Measurements from ENCODE around the gene PLOD3.

Gene PLOD3

GRCh38 chr7:101161692-101162471, 55.5 kb downstream of the PLOD3 start:
- H3K4me3 ChIP-seq (ENCODE audit: low read depth, low read length): peak overlapping the region; percentile 38
- TF ChIP-seq POLR2A (IDR thresholded peaks at IDR 0.05; ENCODE audit: extremely low read depth, insufficient read length) (no peak), CTCF (IDR thresholded peaks at IDR 0.05; ENCODE audit: low read depth, low read length) (no peak), MAX (IDR thresholded peaks at IDR 0.05; ENCODE audit: low read depth, low read length) (no peak), MYC (IDR thresholded peaks at IDR 0.05; ENCODE audit: low read depth, low read length) (no peak)
- DNase-seq (ENCODE audit: low read depth): no peak

GRCh38 chr7:101160910-101161309, 56.5 kb downstream of the PLOD3 start:
- DNase-seq (ENCODE audit: low read depth): no peak
- H3K4me3 ChIP-seq (ENCODE audit: low read depth, low read length): no peak overlapping the region
- no peak for TF ChIP-seq CTCF (IDR thresholded peaks at IDR 0.05; ENCODE audit: low read depth, low read length)
- TF ChIP-seq POLR2A (IDR thresholded peaks at IDR 0.05; ENCODE audit: extremely low read depth, insufficient read length): no peak
- TF ChIP-seq MAX (IDR thresholded peaks at IDR 0.05; ENCODE audit: low read depth, low read length): no peak
- no peak for TF ChIP-seq MYC (IDR thresholded peaks at IDR 0.05; ENCODE audit: low read depth, low read length)

- peak; percentile 52 for DNase-seq (ENCODE audit: low read depth)
- H3K4me3 ChIP-seq (ENCODE audit: low read depth, low read length): no peak overlapping the region
- no peak for TF ChIP-seq MYC (IDR thresholded peaks at IDR 0.05; ENCODE audit: low read depth, low read length)
- TF ChIP-seq CTCF (IDR thresholded peaks at IDR 0.05; ENCODE audit: low read depth, low read length): no peak
- TF ChIP-seq MAX (IDR thresholded peaks at IDR 0.05; ENCODE audit: low read depth, low read length): no peak
- no peak for TF ChIP-seq POLR2A (IDR thresholded peaks at IDR 0.05; ENCODE audit: extremely low read depth, insufficient read length)
Measured at GRCh38 chr7:101159696-101160674, 57.4 kb downstream of the PLOD3 start.

- H3K4me3 ChIP-seq (ENCODE audit: low read depth, low read length): no peak overlapping the region
- DNase-seq (ENCODE audit: low read depth): no peak
- TF ChIP-seq MYC (IDR thresholded peaks at IDR 0.05; ENCODE audit: low read depth, low read length): no peak
- no peak for TF ChIP-seq MAX (IDR thresholded peaks at IDR 0.05; ENCODE audit: low read depth, low read length)
- no peak for TF ChIP-seq CTCF (IDR thresholded peaks at IDR 0.05; ENCODE audit: low read depth, low read length)
- TF ChIP-seq POLR2A (IDR thresholded peaks at IDR 0.05; ENCODE audit: extremely low read depth, insufficient read length): no peak
Measured at GRCh38 chr7:101156866-101157589, 60.4 kb downstream of the PLOD3 start.

- peak; percentile 28 for TF ChIP-seq CTCF (IDR thresholded peaks at IDR 0.05; ENCODE audit: low read depth, low read length)
- TF ChIP-seq MAX (IDR thresholded peaks at IDR 0.05; ENCODE audit: low read depth, low read length): no peak
- no peak overlapping the region for H3K4me3 ChIP-seq (ENCODE audit: low read depth, low read length)
- DNase-seq (ENCODE audit: low read depth): no peak
Measured at GRCh38 chr7:101156277-101156676, 61.1 kb downstream of the PLOD3 start.
